NCI-H146 treated with DMSO at 0.1 percent for 48 hours (cell line): ENCODE results near the gene CD226.
"Not testable (repeated sequence)": the region's sequence is repeated elsewhere in the genome, so short reads cannot be mapped to it uniquely, and the experiment has no call there.

Source experiments
- DNase-seq: peaks from one replicate; lab custom pipeline; 2025; ENCODE audit not compliant: unreplicated experiment; lab: John Stamatoyannopoulos, UW

CD226 gene

DNA sequence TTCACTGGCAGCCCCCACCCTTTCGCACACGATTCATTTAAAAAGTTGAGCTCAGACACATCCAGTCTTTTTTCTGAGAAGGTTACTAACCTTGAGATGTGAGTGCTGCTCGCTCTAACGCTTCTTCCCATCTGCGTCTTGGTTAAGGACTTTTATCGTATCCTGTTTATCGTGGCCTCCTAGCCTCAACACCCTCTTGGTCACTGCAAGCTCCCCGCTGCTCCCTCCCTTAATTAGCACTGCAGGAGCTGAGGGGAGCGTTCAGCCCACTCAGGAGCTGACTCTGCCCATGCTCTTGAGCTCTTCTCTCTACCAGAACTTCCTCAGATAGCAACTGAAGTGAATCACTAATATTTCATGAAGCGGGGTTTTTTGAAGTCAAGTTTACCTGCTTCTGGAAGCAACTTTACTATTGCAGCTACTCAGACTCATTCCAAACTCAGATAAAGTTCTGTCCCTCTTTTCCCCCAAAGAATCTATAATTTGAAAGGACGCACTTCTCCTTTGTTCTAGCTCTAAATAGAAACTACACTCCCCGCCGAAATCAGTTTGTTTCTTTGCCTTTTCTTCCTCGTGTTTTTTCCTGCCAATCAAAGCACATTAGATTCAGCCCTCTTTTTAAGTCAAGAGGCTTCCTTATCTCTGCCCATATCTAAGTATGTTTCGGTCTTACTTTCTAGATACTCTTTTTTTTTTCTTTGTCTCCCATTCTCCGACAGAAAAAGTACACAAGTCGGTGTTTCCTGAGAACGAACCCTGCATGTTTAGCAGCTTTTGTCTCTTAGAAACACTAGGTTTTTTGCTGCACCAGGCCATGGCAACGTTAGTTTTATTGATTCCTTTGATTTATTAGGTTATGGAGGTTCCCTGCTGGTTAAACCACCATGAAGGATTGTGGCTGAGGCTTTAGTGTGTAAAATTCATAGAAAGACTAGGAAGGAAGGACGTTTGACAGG, 9.3 kb upstream of the CD226 start:
- peak; percentile 75 for DNase-seq

GRCh38 chr18:69956057-69956456, 8.4 kb upstream of the CD226 start:
- no peak for DNase-seq

GRCh38 chr18:69954719-69955480, 7.2 kb upstream of the CD226 start:
- no peak for DNase-seq

DNA sequence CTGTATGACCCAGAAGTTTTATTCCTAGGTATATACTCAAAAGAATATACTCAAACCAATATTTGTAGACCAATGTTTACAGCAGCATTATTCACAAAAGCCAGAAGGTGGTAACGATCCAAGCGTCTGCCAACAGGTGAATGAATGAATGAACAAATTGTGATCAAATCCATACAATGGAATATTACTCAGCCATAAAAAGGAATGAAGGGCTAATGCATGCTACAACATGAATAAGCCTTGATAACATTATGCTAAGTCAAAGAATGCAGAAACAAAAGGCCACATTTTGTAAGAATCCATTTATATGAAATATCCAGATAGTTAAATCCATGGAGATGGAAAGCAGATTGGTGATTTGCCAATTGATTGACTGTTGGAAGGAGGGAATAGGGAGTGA, 5.5 kb upstream of the CD226 start:
- DNase-seq = no peak

- no peak for DNase-seq
Measured at GRCh38 chr18:69951182-69951581, 3.5 kb upstream of the CD226 start.

- no peak for DNase-seq
Measured at GRCh38 chr18:69949538-69949936, 1.9 kb upstream of the CD226 start.

GRCh38 chr18:69948919-69949537, 1.4 kb upstream of the CD226 start:
- no peak for DNase-seq

DNA sequence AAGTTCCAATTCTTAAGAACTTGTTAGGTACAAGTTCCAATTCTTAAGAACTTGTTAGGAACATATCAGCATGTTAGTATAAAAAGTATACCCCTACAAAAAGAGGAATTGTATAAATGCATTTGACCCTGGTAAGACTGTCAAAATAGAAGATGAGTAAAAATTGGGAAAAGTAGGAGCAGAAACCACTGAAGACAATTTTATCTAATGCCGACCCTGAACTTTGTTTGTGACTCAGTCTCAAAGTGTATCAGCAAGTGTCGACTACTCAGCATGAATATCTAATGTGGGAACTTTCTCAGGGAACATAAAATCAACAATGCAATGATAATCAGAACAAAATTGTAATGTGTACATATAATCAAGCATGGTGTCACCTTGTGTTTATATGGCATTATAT, 583 bp upstream of the CD226 start:
- DNase-seq = no peak

- no peak for DNase-seq
Measured at GRCh38 chr18:69946608-69947155, 991 bp downstream of the CD226 start.

- no peak for DNase-seq
Measured at GRCh38 chr18:69945220-69946114, 2.2 kb downstream of the CD226 start.

GRCh38 chr18:69944436-69944835, 3.2 kb downstream of the CD226 start:
- no peak for DNase-seq

- no peak for DNase-seq
Measured at GRCh38 chr18:69943021-69943420, 4.7 kb downstream of the CD226 start.

GRCh38 chr18:69941183-69941582, 6.5 kb downstream of the CD226 start:
- DNase-seq = no peak

GRCh38 chr18:69939812-69940211, 7.9 kb downstream of the CD226 start:
- not testable (repeated sequence) for DNase-seq

DNA sequence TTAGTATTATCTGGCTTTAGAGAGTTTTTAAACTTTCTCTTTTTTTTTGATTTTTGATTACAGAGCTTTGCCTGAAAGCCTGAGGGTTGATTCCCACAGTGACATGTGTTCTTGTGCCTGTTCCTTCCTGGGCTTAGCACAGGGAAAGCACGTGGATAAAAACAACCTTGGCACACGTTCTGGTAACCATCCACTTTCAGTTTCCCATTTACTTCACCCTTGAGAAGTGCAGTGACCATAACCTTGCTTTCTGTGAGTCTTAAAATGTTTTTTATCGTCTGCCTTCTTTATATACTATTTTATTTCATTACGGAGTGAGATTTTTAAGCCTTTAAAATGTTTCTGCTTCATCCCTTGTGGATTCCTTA, 11.5 kb downstream of the CD226 start:
- no peak for DNase-seq

- no peak for DNase-seq
Measured at GRCh38 chr18:69935319-69936190, 12.1 kb downstream of the CD226 start.

- DNase-seq = no peak
Measured at GRCh38 chr18:69934601-69935265, 12.9 kb downstream of the CD226 start.

DNA sequence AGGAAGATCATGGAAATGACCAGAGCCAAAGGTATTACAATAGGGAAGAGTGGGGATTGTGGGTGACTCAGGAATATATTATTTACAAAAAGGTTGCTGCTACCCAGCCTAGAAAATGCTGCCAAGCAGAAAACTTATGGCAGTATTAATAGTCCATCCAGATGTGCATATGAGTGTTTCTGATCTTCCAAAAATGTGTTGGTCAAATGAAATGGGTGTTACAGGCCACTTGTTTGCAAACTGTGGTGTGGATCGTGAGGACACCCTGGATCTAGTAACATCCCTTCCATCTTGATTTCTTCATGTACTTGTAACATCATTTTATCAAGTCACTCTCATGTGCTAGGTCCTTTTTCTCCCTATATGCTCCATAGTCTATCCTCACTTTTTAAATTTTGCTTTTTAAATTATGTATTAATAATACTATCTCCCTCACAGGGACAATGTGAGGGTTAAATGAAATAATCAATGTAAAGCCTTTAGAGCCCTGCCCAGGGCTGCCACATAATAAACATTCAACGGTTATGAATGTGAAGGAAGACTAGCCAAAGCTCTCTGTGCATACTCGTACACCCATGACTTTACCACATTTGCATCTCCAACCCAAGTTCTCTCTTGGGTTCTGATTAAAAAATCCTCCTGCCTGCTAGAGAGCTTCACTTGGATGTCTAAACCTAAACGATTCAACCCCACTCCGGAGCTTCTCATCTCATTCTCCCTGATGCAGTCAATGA, 18.5 kb downstream of the CD226 start:
- no peak for DNase-seq
